GM15510 (cell line): ENCODE measurements around the gene MYL2.

ENCODE experiments used
- POLR2A ChIP-seq: IDR thresholded peaks from 3 replicates; pipeline ENCODE4 v1.6.1; 2011; ENCODE audit warnings: borderline replicate concordance; ENCODE audit not compliant: insufficient read length; ENCODE audit errors: extremely low read depth

Gene MYL2

GRCh38 chr12:110920324-110920910, at the start of gene MYL2:
Gene MYL2 (minus strand): TSS chr12:110920579. CDS start chr12:110920529, 50 bp downstream.
- TF ChIP-seq POLR2A: no peak

- no peak for TF ChIP-seq POLR2A
Observed at GRCh38 chr12:110966081-110966760, 45.8 kb upstream of the MYL2 start.

GRCh38 chr12:110965574-110965973, 45.2 kb upstream of the MYL2 start:
- TF ChIP-seq POLR2A: no peak

GRCh38 chr12:110960795-110961194, 40.4 kb upstream of the MYL2 start:
- TF ChIP-seq POLR2A: no peak

- no peak for TF ChIP-seq POLR2A
Observed at GRCh38 chr12:110957652-110958051, 37.3 kb upstream of the MYL2 start.

GRCh38 chr12:110957159-110957558, 36.8 kb upstream of the MYL2 start:
- no peak for TF ChIP-seq POLR2A

- TF ChIP-seq POLR2A: no peak
Observed at GRCh38 chr12:110948041-110948440, 27.7 kb upstream of the MYL2 start.

- TF ChIP-seq POLR2A: no peak
Observed at GRCh38 chr12:110943373-110943772, 23.0 kb upstream of the MYL2 start.

GRCh38 chr12:110941391-110941790, 21.0 kb upstream of the MYL2 start:
- TF ChIP-seq POLR2A: no peak

GRCh38 chr12:110940933-110941332, 20.6 kb upstream of the MYL2 start:
- TF ChIP-seq POLR2A: no peak

- no peak for TF ChIP-seq POLR2A
Observed at GRCh38 chr12:110940296-110940695, 19.9 kb upstream of the MYL2 start.

GRCh38 chr12:110937104-110937641, 16.8 kb upstream of the MYL2 start:
- no peak for TF ChIP-seq POLR2A

- TF ChIP-seq POLR2A: no peak
Observed at GRCh38 chr12:110936367-110937103, 16.2 kb upstream of the MYL2 start.

GRCh38 chr12:110935588-110935987, 15.2 kb upstream of the MYL2 start:
- TF ChIP-seq POLR2A: no peak

GRCh38 chr12:110934093-110934852, 13.9 kb upstream of the MYL2 start:
- TF ChIP-seq POLR2A: no peak

GRCh38 chr12:110933326-110933974, 13.1 kb upstream of the MYL2 start:
- TF ChIP-seq POLR2A: no peak
